ENCODE measurements around the gene GNA15.

GNA15 gene

DNA sequence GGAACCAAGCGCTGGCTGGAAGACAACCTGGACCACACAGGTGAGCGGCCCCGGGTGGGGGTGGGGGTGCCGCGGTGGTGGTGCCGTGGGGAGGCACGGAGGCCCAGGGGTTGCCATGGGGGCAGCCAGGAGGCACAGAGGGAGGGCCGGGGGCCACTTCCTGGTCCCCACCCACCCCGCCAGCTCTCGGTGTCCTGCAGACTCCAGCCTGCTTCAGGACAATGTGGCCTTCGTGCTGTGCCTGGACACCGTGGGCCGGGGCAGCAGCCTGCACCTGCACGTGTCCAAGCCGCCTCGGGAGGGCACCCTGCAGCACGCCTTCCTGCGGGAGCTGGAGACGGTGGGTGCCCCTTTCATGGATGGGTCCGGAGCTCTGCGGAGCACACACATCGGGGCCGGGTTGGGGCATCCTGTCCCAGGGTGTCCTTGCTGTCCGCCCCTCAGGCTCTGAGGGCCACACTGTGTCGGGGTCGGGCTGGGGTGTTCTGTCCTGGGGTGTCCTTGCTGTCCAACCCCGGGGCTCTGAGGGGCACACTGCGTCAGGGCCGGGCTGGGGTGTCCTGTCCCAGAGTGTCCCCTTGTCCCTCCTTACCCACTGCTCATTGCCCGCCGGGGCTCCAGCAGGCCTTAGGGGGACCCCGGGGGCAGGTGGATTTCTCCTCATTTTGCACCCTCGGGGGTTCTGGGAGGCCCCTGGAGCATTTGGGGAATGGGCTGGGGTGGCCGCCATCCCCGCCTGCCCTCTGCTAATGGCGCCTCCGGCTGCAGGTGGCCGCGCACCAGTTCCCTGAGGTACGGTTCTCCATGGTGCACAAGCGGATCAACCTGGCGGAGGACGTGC lies 68.2 kb downstream of the GNA15 start:
- H3K36me3 Mint-ChIP-seq (ENCODE audit: low read depth) = no peaks in the 10 kb centered on the region
- TF ChIP-seq CTCF (IDR thresholded peaks at IDR 0.05) = no peak

DNA sequence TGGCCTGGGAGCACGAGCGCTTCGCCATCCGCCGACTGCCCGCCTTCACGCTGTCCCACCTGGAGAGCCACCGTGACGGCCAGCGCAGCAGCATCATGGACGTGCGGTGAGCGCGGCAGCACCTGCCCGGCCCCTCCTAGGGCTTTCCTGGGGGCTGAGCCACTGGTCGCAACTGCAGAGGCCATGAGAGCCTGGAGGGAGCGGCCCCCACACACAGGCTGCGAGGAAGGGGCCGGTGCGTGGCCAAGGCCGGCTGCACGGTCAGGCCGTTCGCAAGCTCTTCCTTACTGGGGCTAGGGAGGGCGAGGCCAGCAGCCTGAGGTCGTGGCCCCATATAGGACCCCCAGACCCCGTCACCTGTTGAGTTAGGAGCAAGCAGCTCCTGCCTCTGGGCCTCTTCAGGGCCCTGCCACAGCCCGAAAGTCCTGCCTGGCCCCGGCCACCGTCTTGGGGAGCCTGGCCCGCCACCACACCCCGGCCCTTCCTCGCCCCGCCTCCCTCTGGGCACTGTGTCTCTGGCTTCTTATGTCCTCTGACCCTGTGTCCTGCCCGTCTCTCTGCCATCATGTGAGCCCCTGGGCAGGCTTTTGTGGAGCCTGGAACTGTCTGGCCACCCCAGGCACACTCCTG lies 68.9 kb downstream of the GNA15 start:
- Mint-ChIP-seq H3K36me3 (ENCODE audit: low read depth) (no peaks in the 10 kb centered on the region), H3K4me1 (no peaks in the 10 kb centered on the region), H3K4me3 (no peak overlapping the region), H3K27ac (no peak overlapping the region), H3K9me3 (no peaks in the 10 kb centered on the region), H3K27me3 (ENCODE audit: low read depth, poor library complexity) (no peaks in the 10 kb centered on the region)
- TF ChIP-seq CTCF (IDR thresholded peaks at IDR 0.05) = no peak
- no peak for DNase-seq

More for the DNA sequence above, 68.2 kb downstream of the GNA15 start:
- Mint-ChIP-seq H3K4me1 (no peaks in the 10 kb centered on the region), H3K4me3 (no peak overlapping the region), H3K27ac (no peak overlapping the region), H3K9me3 (no peaks in the 10 kb centered on the region), H3K27me3 (ENCODE audit: low read depth, poor library complexity) (no peaks in the 10 kb centered on the region)
- no peak for DNase-seq

- no peak for TF ChIP-seq CTCF (IDR thresholded peaks at IDR 0.05)
- H3K4me3 Mint-ChIP-seq = no peak overlapping the region
- no peak for DNase-seq
- peaks cover 2% of the 10 kb centered on the region for H3K27me3 Mint-ChIP-seq (ENCODE audit: low read depth, poor library complexity)
- peaks cover 5% of the 10 kb centered on the region for H3K4me1 Mint-ChIP-seq
- H3K27ac Mint-ChIP-seq = no peak overlapping the region
- no peaks in the 10 kb centered on the region for H3K9me3 Mint-ChIP-seq
- H3K36me3 Mint-ChIP-seq (ENCODE audit: low read depth) = no peaks in the 10 kb centered on the region
Measured at GRCh38 chr19:3206216-3206953, 70.6 kb downstream of the GNA15 start.

DNA sequence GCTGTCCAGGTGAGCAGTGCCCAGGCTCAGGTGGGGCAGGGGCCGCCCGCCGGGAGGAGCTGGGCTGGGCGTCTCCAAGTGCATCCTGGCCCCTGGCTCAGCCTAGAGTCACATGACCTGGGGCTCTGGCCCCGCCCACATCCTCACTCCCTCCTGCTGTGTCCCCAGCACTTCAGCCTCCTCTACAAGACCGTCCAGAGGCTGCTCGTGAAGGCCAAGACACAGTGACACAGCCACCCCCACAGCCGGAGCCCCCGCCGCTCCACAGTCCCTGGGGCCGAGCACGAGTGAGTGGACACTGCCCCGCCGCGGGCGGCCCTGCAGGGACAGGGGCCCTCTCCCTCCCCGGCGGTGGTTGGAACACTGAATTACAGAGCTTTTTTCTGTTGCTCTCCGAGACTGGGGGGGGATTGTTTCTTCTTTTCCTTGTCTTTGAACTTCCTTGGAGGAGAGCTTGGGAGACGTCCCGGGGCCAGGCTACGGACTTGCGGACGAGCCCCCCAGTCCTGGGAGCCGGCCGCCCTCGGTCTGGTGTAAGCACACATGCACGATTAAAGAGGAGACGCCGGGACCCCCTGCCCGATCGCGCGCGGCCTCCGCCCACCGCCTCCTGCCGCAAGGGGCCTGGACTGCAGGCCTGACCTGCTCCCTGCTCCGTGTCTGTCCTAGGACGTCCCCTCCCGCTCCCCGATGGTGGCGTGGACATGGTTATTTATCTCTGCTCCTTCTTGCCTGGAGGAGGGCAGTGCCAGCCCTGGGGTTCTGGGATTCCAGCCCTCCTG lies 71.8 kb downstream of the GNA15 start:
- no peak overlapping the region for H3K4me3 Mint-ChIP-seq
- no peaks in the 10 kb centered on the region for H3K36me3 Mint-ChIP-seq (ENCODE audit: low read depth)
- no peaks in the 10 kb centered on the region for H3K9me3 Mint-ChIP-seq
- DNase-seq = peak; percentile 40
- peaks cover 5% of the 10 kb centered on the region for H3K4me1 Mint-ChIP-seq
- TF ChIP-seq CTCF (IDR thresholded peaks at IDR 0.05) = no peak
- H3K27me3 Mint-ChIP-seq (ENCODE audit: low read depth, poor library complexity) = peaks cover 2% of the 10 kb centered on the region
- H3K27ac Mint-ChIP-seq = no peak overlapping the region

DNA sequence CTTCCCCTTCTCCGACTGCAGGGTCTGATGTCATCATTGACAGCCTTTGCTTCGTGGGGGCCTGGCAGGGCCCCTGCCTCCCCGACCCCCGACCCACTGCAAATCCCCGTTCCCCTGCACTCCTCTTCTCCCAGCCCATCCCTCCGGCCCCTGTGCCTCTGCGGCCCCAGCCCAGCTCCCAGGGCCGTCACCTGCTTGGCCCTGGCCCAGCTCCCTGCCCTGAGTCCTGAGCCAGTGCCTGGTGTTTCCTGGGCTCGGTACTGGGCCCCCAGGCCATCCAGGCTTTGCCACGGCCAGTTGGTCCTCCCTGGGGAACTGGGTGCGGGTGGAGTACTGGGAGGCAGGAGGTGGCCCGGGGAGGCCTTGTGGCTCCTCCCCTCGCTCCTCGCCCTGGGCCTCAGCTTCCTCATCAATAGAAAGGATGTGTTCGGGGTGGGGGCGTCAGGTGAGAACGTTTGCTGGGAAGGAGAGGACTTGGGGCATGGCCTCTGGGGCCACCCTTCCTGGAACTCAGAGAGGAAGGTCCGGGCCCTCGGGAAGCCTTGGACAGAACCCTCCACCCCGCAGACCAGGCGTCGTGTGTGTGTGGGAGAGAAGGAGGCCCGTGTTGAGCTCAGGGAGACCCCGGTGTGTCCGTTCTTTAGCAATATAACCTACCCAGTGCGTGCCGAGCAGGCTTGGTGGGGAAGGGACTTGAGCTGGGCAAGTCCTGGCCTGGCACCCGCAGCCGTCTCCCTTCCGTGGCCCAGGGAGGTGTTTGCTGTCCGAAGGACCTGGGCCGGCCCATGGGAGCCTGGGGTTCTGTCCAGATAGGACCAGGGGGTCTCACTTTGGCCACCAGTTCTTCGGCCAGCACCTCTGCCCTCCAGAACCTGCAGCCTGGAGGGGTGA lies 72.7 kb downstream of the GNA15 start:
- H3K4me3 Mint-ChIP-seq = no peak overlapping the region
- no peak for DNase-seq
- peaks cover 2% of the 10 kb centered on the region for H3K27me3 Mint-ChIP-seq (ENCODE audit: low read depth, poor library complexity)
- H3K36me3 Mint-ChIP-seq (ENCODE audit: low read depth) = no peaks in the 10 kb centered on the region
- H3K4me1 Mint-ChIP-seq = peaks cover 5% of the 10 kb centered on the region
- H3K9me3 Mint-ChIP-seq = no peaks in the 10 kb centered on the region
- no peak overlapping the region for H3K27ac Mint-ChIP-seq
- TF ChIP-seq CTCF (IDR thresholded peaks at IDR 0.05) = no peak

Data from nephron progenitor cell (in vitro differentiated cells).